22Rv1 (cell line): ENCODE data around the gene RAB30.
A peak's percentile ranks its signal among the peaks of the same experiment; 100 is the strongest.

Experiments
- H3K27ac ChIP-seq: fragments of 450-650 bp; 2 replicates; pipeline ENCODE4 v1.5.1; 2017
- ZFX ChIP-seq: fragments of 450-650 bp; IDR thresholded peaks from 2 replicates; pipeline ENCODE4 v1.6.1; 2017; ENCODE audit warnings: antibody characterized with exemption, borderline replicate concordance
- TF ChIP-seq, protein P1 (sequence below): fragments of 450-650 bp; IDR thresholded peaks from 2 replicates; pipeline ENCODE4 v1.5.1; 2017; ENCODE audit warnings: mild to moderate bottlenecking

Gene RAB30

DNA sequence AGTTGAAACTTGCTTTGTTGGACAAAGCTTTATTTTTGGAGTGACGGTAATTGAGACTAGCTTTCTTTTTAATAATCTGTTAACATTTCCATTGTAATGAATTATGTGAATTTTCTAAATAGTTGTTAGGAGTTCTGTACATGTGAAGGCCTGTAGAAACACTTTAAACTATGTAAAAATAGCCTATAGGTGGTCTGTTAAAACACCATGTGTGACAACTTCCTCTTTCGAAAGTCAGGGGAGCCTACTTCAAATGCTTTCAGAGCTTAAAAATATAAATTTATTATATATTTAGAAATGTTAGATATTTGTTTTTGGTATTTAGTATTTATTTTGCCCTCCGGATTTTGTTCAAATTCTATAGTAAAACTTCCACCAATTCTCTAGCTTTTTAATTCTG is 141.5 kb downstream of the RAB30 start:
- TF ChIP-seq ZFX: no peak
- TF ChIP-seq, protein P1, sequence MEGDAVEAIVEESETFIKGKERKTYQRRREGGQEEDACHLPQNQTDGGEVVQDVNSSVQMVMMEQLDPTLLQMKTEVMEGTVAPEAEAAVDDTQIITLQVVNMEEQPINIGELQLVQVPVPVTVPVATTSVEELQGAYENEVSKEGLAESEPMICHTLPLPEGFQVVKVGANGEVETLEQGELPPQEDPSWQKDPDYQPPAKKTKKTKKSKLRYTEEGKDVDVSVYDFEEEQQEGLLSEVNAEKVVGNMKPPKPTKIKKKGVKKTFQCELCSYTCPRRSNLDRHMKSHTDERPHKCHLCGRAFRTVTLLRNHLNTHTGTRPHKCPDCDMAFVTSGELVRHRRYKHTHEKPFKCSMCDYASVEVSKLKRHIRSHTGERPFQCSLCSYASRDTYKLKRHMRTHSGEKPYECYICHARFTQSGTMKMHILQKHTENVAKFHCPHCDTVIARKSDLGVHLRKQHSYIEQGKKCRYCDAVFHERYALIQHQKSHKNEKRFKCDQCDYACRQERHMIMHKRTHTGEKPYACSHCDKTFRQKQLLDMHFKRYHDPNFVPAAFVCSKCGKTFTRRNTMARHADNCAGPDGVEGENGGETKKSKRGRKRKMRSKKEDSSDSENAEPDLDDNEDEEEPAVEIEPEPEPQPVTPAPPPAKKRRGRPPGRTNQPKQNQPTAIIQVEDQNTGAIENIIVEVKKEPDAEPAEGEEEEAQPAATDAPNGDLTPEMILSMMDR: no peak
- H3K27ac ChIP-seq: no peak overlapping the region

DNA sequence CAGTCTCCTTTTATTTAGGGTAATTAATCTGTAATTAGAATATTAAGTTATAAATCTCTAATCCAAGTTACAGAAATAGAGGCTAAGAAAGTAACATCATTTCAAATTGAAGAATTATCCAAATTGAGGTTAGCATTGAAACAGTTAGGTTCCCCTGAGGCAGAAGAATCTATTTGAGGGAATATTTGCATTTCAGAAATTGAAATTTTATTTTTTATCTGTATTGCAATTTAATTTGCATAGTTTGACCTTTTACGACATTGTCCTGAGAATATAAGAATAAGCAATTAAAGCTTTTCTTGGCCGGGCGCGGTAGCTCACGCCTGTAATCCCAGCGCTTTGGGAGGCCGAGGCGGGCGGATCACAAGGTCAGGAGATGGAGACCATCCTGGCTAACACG is 142.6 kb downstream of the RAB30 start:
- no peak for TF ChIP-seq ZFX
- TF ChIP-seq, protein P1: no peak
- no peak overlapping the region for H3K27ac ChIP-seq

- no peak for TF ChIP-seq ZFX
- TF ChIP-seq, protein P1: peak; percentile 92
- H3K27ac ChIP-seq: no peak overlapping the region
Measured at GRCh38 chr11:82927264-82927880, 144.3 kb downstream of the RAB30 start.

GRCh38 chr11:82924522-82925224 is 147.0 kb downstream of the RAB30 start:
- TF ChIP-seq ZFX: no peak
- TF ChIP-seq, protein P1: no peak
- no peak overlapping the region for H3K27ac ChIP-seq
